SKM-1 (cell line): ENCODE measurements around the gene HAUS3.
"Not testable (repeated sequence)": the region's sequence is repeated elsewhere in the genome, so short reads cannot be mapped to it uniquely, and the experiment has no call there.

Source experiments
- DNase-seq: peaks from one replicate; lab custom pipeline; 2025; ENCODE audit not compliant: unreplicated experiment; lab: John Stamatoyannopoulos, UW

Gene HAUS3

GRCh38 chr4:2276581-2277325, 34.8 kb upstream of the HAUS3 start:
- no peak for DNase-seq

- DNase-seq: no peak
These were observed 33.8 kb upstream of the HAUS3 start for GRCh38 chr4:2275546-2276251.

GRCh38 chr4:2275044-2275397, 33.1 kb upstream of the HAUS3 start:
- not testable (repeated sequence) for DNase-seq

- DNase-seq: no peak
These were observed 32.6 kb upstream of the HAUS3 start for GRCh38 chr4:2274320-2275043.

- no peak for DNase-seq
These were observed 31.9 kb upstream of the HAUS3 start for GRCh38 chr4:2273657-2274319.

GRCh38 chr4:2273221-2273620, 31.3 kb upstream of the HAUS3 start:
- DNase-seq: no peak

- no peak for DNase-seq
These were observed 30.9 kb upstream of the HAUS3 start for GRCh38 chr4:2272828-2273120.

- no peak for DNase-seq
These were observed 30.3 kb upstream of the HAUS3 start for GRCh38 chr4:2272026-2272827.

- DNase-seq: no peak
These were observed 29.5 kb upstream of the HAUS3 start for GRCh38 chr4:2271279-2272025.

- DNase-seq: no peak
These were observed 28.6 kb upstream of the HAUS3 start for GRCh38 chr4:2270341-2271165.

GRCh38 chr4:2269618-2270163, 27.8 kb upstream of the HAUS3 start:
- no peak for DNase-seq

GRCh38 chr4:2269206-2269531, 27.2 kb upstream of the HAUS3 start:
- DNase-seq: no peak

GRCh38 chr4:2268357-2269205, 26.7 kb upstream of the HAUS3 start:
- DNase-seq: no peak

GRCh38 chr4:2267841-2268240, 25.9 kb upstream of the HAUS3 start:
- DNase-seq: no peak

- no peak for DNase-seq
These were observed 25.4 kb upstream of the HAUS3 start for GRCh38 chr4:2267320-2267811.

- no peak for DNase-seq
These were observed 24.9 kb upstream of the HAUS3 start for GRCh38 chr4:2266821-2267220.

GRCh38 chr4:2266181-2266580, 24.3 kb upstream of the HAUS3 start:
- DNase-seq: no peak
